Astrocyte of the spinal cord (primary cell): ENCODE data around the gene LOXL4.

Experiments
- DNase-seq: peaks from one replicate; pipeline ENCODE4 v3.0.0; 2011; ENCODE audit warnings: low read depth, low spot score
- H3K4me3 ChIP-seq: 2 replicates; pipeline ENCODE4 v1.5.1; 2011; ENCODE audit warnings: low read depth, mild to moderate bottlenecking, low read length, moderate library complexity
- in situ Hi-C: cut with HindIII; loops from 2 replicates; pipeline ENCODE4 v1.10.0; 2017; ENCODE audit warnings: low sequenced_read_pairs
- TF ChIP-seq, protein P1 (sequence below): IDR thresholded peaks from 2 replicates; pipeline ENCODE4 v1.5.1; 2012; ENCODE audit warnings: low read depth, mild to moderate bottlenecking, low read length, inconsistent platforms

LOXL4 gene

DNA sequence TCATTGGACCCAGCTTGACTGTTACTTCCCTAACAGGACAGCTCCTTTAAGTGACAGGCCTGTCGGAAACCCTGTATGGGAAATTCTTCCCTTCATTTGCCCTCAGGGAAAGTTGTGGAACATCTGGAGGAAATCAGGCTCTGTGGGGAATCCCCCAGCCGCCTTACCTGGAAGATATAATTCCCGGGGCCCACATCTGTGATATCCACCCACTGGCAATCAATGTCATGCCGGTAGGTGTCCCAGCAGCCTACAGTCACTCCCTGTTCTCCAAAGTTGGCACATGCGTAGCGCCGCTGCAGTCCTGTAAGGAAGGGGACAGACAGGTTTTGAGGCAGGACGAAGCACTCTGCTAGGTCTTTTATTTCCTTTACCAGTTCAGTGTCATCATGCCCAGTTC, 16.6 kb downstream of the LOXL4 start:
- DNase-seq, result no peak
- TF ChIP-seq, protein P1, sequence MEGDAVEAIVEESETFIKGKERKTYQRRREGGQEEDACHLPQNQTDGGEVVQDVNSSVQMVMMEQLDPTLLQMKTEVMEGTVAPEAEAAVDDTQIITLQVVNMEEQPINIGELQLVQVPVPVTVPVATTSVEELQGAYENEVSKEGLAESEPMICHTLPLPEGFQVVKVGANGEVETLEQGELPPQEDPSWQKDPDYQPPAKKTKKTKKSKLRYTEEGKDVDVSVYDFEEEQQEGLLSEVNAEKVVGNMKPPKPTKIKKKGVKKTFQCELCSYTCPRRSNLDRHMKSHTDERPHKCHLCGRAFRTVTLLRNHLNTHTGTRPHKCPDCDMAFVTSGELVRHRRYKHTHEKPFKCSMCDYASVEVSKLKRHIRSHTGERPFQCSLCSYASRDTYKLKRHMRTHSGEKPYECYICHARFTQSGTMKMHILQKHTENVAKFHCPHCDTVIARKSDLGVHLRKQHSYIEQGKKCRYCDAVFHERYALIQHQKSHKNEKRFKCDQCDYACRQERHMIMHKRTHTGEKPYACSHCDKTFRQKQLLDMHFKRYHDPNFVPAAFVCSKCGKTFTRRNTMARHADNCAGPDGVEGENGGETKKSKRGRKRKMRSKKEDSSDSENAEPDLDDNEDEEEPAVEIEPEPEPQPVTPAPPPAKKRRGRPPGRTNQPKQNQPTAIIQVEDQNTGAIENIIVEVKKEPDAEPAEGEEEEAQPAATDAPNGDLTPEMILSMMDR, result no peak
- in situ Hi-C loops, result no loop called here
- H3K4me3 ChIP-seq, result no peak overlapping the region

DNA sequence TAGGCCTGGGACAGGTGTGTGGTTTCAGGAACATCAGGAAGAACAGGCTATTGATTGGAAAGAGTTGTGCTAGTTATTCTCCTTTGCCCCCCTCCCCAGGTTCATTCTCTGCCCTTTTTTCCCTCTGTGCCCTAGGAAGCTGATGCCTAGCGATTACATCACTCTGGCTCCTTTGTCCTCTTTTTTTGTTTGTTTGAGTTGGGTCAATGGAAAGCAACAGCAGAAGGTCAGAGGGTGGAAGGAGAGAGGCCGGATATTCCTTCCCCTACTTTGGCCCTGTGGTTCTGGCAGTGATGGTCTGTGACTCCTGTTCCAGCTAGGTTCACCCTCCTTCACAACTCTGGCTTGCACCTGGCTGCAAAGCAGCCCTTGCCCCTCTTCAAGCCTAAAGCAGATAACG, 18.9 kb downstream of the LOXL4 start:
- TF ChIP-seq, protein P1, result no peak
- no peak for DNase-seq
- no peak overlapping the region for H3K4me3 ChIP-seq
- in situ Hi-C loops, result no loop called here

DNA sequence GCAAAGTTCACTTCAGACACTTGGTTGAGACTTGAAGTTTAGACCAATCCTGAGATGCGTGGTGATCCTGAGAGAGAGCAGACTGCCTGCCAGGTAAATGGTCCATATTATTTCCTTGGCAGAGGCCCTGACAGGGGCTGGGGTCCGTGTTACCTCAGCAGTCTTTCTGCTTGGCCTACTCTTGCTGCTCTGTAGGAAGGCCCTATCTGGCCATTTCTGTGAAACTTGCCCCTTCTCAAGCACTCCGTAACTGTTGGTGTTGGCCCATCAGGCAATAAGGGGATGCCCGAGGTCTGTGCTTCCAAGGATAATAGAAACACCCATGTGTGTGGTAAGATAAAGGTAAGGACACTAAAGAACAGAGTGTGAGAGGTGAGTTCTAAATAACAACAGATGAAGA, 20.0 kb downstream of the LOXL4 start:
- TF ChIP-seq, protein P1, result no peak
- in situ Hi-C loops, result no loop called here
- DNase-seq, result no peak
- H3K4me3 ChIP-seq, result no peak overlapping the region

DNA sequence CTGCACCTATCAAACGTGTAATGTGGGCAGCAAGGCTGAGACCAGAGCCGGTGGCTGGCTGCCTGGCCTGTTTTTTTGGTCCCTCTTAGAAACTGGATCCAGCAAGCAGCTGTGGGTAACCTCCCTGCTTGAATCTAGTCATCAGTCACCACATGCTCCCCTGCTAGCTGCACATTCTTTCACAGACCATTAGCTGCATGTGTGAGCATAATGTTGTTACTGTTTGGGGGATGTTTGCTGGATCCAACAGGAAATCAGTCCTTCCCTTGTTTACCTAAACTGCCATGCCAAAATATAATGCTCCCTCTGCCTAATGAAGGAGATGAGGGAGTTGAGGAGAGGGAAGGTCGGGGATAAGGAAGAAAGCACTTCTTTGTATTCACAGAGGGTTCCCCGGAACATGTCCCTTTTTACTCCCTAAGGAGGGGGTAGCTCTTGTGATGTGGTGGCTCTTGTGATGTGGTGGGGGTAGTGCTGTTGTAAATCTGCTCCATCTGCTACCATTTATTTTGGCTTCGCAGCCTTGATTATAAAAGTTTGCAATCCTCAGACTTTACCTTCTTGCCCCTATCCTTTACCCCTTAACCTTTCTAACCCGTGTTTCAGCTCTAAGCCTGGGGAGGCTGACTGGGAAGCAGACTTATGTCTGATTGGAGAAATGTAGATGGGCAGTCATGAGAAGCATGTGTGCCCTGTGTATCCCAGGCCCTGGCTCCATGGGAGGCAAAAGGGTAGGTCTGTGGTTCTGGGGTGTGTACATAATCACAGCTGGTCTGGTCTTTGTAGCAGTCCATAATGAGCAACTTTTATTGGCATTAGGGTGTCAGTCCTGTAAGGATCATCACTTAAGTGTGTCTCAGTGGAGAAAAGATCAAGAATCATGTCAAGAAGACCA, 20.8 kb downstream of the LOXL4 start:
- DNase-seq, result peak; percentile 84
- TF ChIP-seq, protein P1, result no peak
- no peak overlapping the region for H3K4me3 ChIP-seq
- in situ Hi-C loops, result no loop called here

DNA sequence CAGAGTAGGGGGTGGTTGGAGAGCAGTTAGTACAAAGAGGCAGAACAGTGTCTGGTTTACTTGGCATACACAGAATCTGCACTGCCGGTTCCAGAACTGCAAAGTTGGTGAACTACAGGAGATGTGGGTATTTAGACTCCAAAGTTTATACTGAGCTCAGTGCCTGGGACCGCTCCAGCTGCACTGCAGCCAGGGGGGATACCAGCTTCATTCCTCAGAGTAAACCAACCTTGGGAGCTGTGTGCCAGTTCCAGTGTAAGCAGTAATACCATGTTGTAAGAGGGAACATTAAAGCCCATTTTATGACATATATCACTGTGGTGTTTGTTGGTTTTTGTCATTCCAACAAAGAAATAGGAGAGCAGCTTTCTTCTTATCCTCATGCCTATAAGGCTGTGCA, 23.4 kb downstream of the LOXL4 start:
- in situ Hi-C loops, result no loop called here
- TF ChIP-seq, protein P1, result no peak

DNA sequence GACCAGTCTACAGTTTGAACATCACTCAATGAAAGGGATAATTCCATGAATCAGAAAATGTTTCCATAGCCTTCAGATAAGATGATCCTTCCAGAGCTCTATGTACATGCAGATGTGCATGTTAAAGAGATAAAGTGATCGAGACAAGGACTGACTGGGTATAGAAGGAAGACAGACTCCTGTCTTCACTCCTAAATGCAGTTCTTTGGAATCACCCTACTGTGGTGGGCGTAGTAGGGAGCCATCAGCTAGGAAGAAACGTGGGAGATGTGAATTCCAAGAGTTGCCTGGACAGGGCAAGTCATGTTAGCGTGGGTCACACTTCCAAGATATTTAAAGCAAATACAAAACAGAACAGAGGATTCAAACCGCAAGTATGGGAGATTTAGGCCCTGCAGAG, 23.9 kb downstream of the LOXL4 start:
- in situ Hi-C loops, result no loop called here
- H3K4me3 ChIP-seq, result no peak overlapping the region
- DNase-seq, result no peak
- TF ChIP-seq, protein P1, result no peak

More for the DNA sequence above, 23.4 kb downstream of the LOXL4 start:
- DNase-seq, result no peak
- no peak overlapping the region for H3K4me3 ChIP-seq
